HepG2 (cell line): ENCODE results near the gene NRG2. TPM values are rescaled to one million over a fixed set of nuclear protein-coding genes. Genes with fewer than 3 reads are reported as not detected.

Experiments
- ATAC-seq: fragments of 200-7000 bp; cut with Tn5 transposase; 3 replicates; pipeline ENCODE4 v1.9.1; 2020; ENCODE audit warnings: mild to moderate bottlenecking, moderate library complexity
- BruUV-seq: library from RNA; stranded (reverse); fragments of 400-500 nt; replicated peaks from 2 replicates; lab custom pipeline; 2021; lab: Mats Ljungman, UMichigan
- CTCF ChIA-PET: fragments of 300-600 bp; formaldehyde crosslinking; extraction: SDS; loops from one replicate; lab custom pipeline; 2021; ENCODE audit warnings: low total read pairs, inconsistent platforms, low intra/inter-chr PET ratio; lab: Yijun Ruan, JAX
- POLR2A ChIA-PET: fragments of 350-600 bp; sonication (Branson Sonifier 250); formaldehyde crosslinking; loops from one replicate; lab custom pipeline; 2020; ENCODE audit warnings: antibody characterized with exemption, inconsistent platforms; lab: Yijun Ruan, JAX
- DNase-seq: peaks from one replicate; pipeline ENCODE4 v3.0.0-alpha.2; 2015; ENCODE audit warnings: low spot score
- FAIRE-seq: peaks from 3 replicates; lab custom pipeline; 2011; peaks lifted over from hg19 to GRCh38; lab: Jason Lieb, UNC
- H2AFZ ChIP-seq: one replicate; pipeline ENCODE4 v1.6.1; 2011; ENCODE audit warnings: low read length, inconsistent platforms
- H3K27ac ChIP-seq: fragments of 300-600 bp; 3 replicates; pipeline ENCODE4 v1.8.0; 2011; ENCODE audit warnings: mixed run types, mild to moderate bottlenecking, mixed read lengths, low read length, inconsistent platforms; ENCODE audit not compliant: insufficient read depth; ENCODE audit errors: extremely low read length
- H3K27me3 ChIP-seq, 2 experiments: fragments of 200-600 bp in 1 of 2; 2 replicates in 1 of 2; 3 replicates in 1 of 2; pipeline versions ENCODE4 v1.6.0 to v1.8.0; 2011; ENCODE audit warnings: low read length in 2 of 2, mild to moderate bottlenecking in 2 of 2, moderate library complexity in 2 of 2, inconsistent platforms in 1 of 2; ENCODE audit not compliant: insufficient read depth in 2 of 2, control insufficient read depth in 1 of 2
- H3K36me3 ChIP-seq, 2 experiments: fragments of 200-600 bp in 1 of 2; replicated peaks in 1 of 2; 2 replicates in 1 of 2; 3 replicates in 1 of 2; pipeline versions ENCODE4 v1.5.1 to v1.8.0; 2011; ENCODE audit warnings: low read length in 2 of 2, inconsistent platforms in 1 of 2; ENCODE audit not compliant: insufficient read depth in 2 of 2, control insufficient read depth in 1 of 2
- H3K4me1 ChIP-seq: 2 replicates; pipeline ENCODE4 v1.5.1; 2012; ENCODE audit warnings: low read length, inconsistent platforms; ENCODE audit not compliant: insufficient read depth
- H3K4me2 ChIP-seq: 2 replicates; pipeline ENCODE4 v1.6.0; 2011; ENCODE audit warnings: low read depth, low read length, inconsistent platforms
- H3K4me3 ChIP-seq, 3 experiments: fragments of 200-600 bp in 1 of 3; sonication (generic), shearing (Covaris generic) in 1 of 3; replicated peaks in 1 of 3; 2 replicates each; pipeline ENCODE4 v1.5.1; 2011 to 2016; ENCODE audit warnings: low read length in 3 of 3, inconsistent platforms in 2 of 3, low read depth in 2 of 3, mild to moderate bottlenecking in 2 of 3, control low read depth in 1 of 3, mixed read lengths in 1 of 3; ENCODE audit not compliant: insufficient read depth in 1 of 3
- H3K79me2 ChIP-seq: one replicate; pipeline ENCODE4 v1.6.1; 2011; ENCODE audit warnings: low read length, inconsistent platforms; ENCODE audit not compliant: insufficient read depth
- H3K9ac ChIP-seq: 2 replicates; pipeline ENCODE4 v1.6.0; 2011; ENCODE audit warnings: mild to moderate bottlenecking, low read depth, low read length, inconsistent platforms; ENCODE audit not compliant: insufficient read depth
- H3K9me3 ChIP-seq: 2 replicates; pipeline ENCODE4 v1.5.1; 2012; ENCODE audit warnings: mild to moderate bottlenecking, low read length
- H4K20me1 ChIP-seq: 2 replicates; pipeline ENCODE4 v1.6.0; 2011; ENCODE audit warnings: inconsistent platforms, mild to moderate bottlenecking, low read length, moderate library complexity; ENCODE audit not compliant: insufficient read depth
- CENPX ChIP-seq: sonication (generic); formaldehyde crosslinking; IDR thresholded peaks from 2 replicates; pipeline ENCODE4 v1.9.0; 2021; ENCODE audit warnings: mild to moderate bottlenecking, missing genetic modification reagents, moderate library complexity
- EZH2 ChIP-seq: conservative IDR thresholded peaks from 2 replicates; pipeline ENCODE4 v1.6.1; 2012; ENCODE audit warnings: mild to moderate bottlenecking, low read depth, low read length, moderate library complexity
- FUBP1 ChIP-seq: sonication (generic); formaldehyde crosslinking; IDR thresholded peaks from 2 replicates; pipeline ENCODE4 v1.5.1; 2020; ENCODE audit warnings: missing genetic modification reagents, mild to moderate bottlenecking, borderline replicate concordance
- HNRNPLL ChIP-seq: fragments of 200-400 bp; formaldehyde crosslinking; IDR thresholded peaks from 2 replicates; pipeline ENCODE4 v1.6.1; 2017; ENCODE audit warnings: mild to moderate bottlenecking, low read depth, low read length; ENCODE audit not compliant: poor library complexity, severe bottlenecking
- KDM1A ChIP-seq: IDR thresholded peaks from 2 replicates; pipeline ENCODE4 v1.6.1; 2016; ENCODE audit warnings: missing compliant biosample characterization
- MYPOP ChIP-seq: sonication (generic); formaldehyde crosslinking; IDR thresholded peaks from 2 replicates; pipeline ENCODE4 v1.8.1; 2023; ENCODE audit warnings: mild to moderate bottlenecking, moderate library complexity, missing genetic modification reagents
- SIN3B ChIP-seq: fragments of 150-350 bp; IDR thresholded peaks from 2 replicates; pipeline ENCODE4 v1.6.1; 2014; ENCODE audit warnings: low read length
- UBTF ChIP-seq: sonication (generic); formaldehyde crosslinking; IDR thresholded peaks from 2 replicates; pipeline ENCODE4 v1.4.0; 2020; ENCODE audit warnings: mild to moderate bottlenecking, missing genetic modification reagents
- ZFYVE20 ChIP-seq: sonication (generic); formaldehyde crosslinking; IDR thresholded peaks from 2 replicates; pipeline ENCODE4 v1.8.0; 2023; ENCODE audit warnings: low read depth, mild to moderate bottlenecking, moderate library complexity, missing genetic modification reagents, borderline replicate concordance
- ZNF205 ChIP-seq: IDR thresholded peaks from 2 replicates; pipeline ENCODE4 v1.6.1; 2018; ENCODE audit warnings: missing biosample characterization, missing genetic modification reagents
- ZNF230 ChIP-seq: sonication (generic); formaldehyde crosslinking; IDR thresholded peaks from 2 replicates; pipeline ENCODE4 v1.4.0; 2020; ENCODE audit warnings: mild to moderate bottlenecking, missing genetic modification reagents
- ZNF513 ChIP-seq: sonication (generic); formaldehyde crosslinking; conservative IDR thresholded peaks from 2 replicates; pipeline ENCODE4 v1.5.0; 2020; ENCODE audit warnings: missing genetic modification reagents
- ZNF800 ChIP-seq: sonication (generic); formaldehyde crosslinking; IDR thresholded peaks from 2 replicates; pipeline ENCODE4 v1.4.0; 2020; ENCODE audit warnings: missing genetic modification reagents
- ZNF841 ChIP-seq: sonication (generic); formaldehyde crosslinking; IDR thresholded peaks from 2 replicates; pipeline ENCODE4 v1.8.1; 2023; ENCODE audit warnings: missing genetic modification reagents, borderline replicate concordance
- WGBS: methylation state at CpG from one replicate; pipeline ENCODE4 v1.1.6; 2017; ENCODE audit warnings: low lambda C conversion rate; 5-methylcytosine and 5-hydroxymethylcytosine counted together
- in situ Hi-C: cut with HindIII; loops from 2 replicates; pipeline ENCODE4 v1.10.0; 2017; ENCODE audit warnings: low pct_unique_long_range_greater_than_20kb; ENCODE audit not compliant: extremely low pct_ligation_motif_present
- intact Hi-C: fragments of 100-400 bp; cut with micrococcal nuclease; formaldehyde crosslinking; loops from one replicate; pipeline ENCODE4 v1.10.0; 2022; ENCODE audit not compliant: unreplicated experiment
- polyA plus RNA-seq, 8 experiments: library from polyadenylated mRNA; depleted of rRNA in 3 of 8; stranded (reverse) in 7 of 8; unstranded in 1 of 8; fragments of >200 nt; fragmentation: Illumina TruSeq in 4 of 8; extraction: Trizol in 4 of 8; gene quantifications; 2 replicates each; pipeline versions ENCODE4 v1.2.1 to v1.2.3, GENCODE V29; 2011 to 2016; ENCODE audit warnings: low read depth in 4 of 8, missing spikeins in 1 of 8, mixed read lengths in 1 of 8; ENCODE audit not compliant: insufficient read depth in 1 of 8
- total RNA-seq, 5 experiments: library from RNA; depleted of rRNA; stranded (reverse); fragments of >200 nt; fragmentation: Illumina TruSeq; extraction: Trizol; gene quantifications; 2 replicates each; pipeline ENCODE4 v1.2.3, GENCODE V29; 2016; ENCODE audit warnings: low read depth in 1 of 5

The NRG2 gene
- total and polyA plus RNA-seq, 2 of the 13 experiments (the other 11 are each of a cell fraction or from before 2014, with no cell fraction given): not detected

- Histone ChIP-seq H3K36me3 (no peaks in the 10 kb centered on the region), H4K20me1 (no peaks in the 10 kb centered on the region), H2AFZ (no peak overlapping the region), H3K9me3 (no peaks in the 10 kb centered on the region), H3K4me3 (peak overlapping the region in 2 of 3 experiments; percentile 34 to 55; a peak in 3 of 6 replicates), H3K4me2 (peak overlapping the region; percentile 55), H3K27ac (no peak overlapping the region), H3K79me2 (no peaks in the 10 kb centered on the region), H3K4me1 (no peaks in the 10 kb centered on the region), H3K27me3 (peaks cover 9 to 62% of the 10 kb centered on the region in 2 experiments), H3K9ac (no peak overlapping the region)
- intact Hi-C loops: no loop called here
- FAIRE-seq (no peak), ATAC-seq (peak; percentile 77), DNase-seq (no peak)
- in situ Hi-C loops: no loop called here
- ChIA-PET POLR2A (no interaction called here), CTCF (no interaction called here)
- WGBS: 2% methylated on average over 9 of the region's 89 CpGs
- BruUV-seq: no TSS peak
- TF ChIP-seq HNRNPLL (peak; percentile 67), ZNF513 (no peak), ZNF205 (CRISPR knock-in tag) (no peak), UBTF (CRISPR knock-in tag) (peak; percentile 35; the same call in 1 of the 2 replicates), ZFYVE20 (CRISPR knock-in tag) (no peak), CENPX (no peak), FUBP1 (no peak), ZNF800 (CRISPR knock-in tag) (peak; percentile 70), SIN3B (no peak), EZH2 (peak; percentile 49; the same call in 1 of the 2 replicates), ZNF841 (no peak), MYPOP (CRISPR knock-in tag) (0 out of 2 replicates have a peak, but pooled peaks have one; percentile 32), KDM1A (CRISPR knock-in tag) (no peak), ZNF230 (CRISPR knock-in tag) (no peak)
Measured at GRCh38 chr5:139903795-139904565, 139.1 kb downstream of the NRG2 start.
